HepG2 (cell line): ENCODE results near the gene CHST6. TPM values are rescaled to one million over a fixed set of nuclear protein-coding genes. Genes with fewer than 3 reads are reported as not detected.

Experiments
- ARID3A ChIP-seq: IDR thresholded peaks from 2 replicates; pipeline ENCODE4 v1.6.1; 2012; ENCODE audit warnings: low read depth, low read length, improper control_type of control experiment
- BCL6 ChIP-seq: IDR thresholded peaks from 2 replicates; pipeline ENCODE4 v1.6.1; 2016; ENCODE audit warnings: missing genetic modification reagents, missing compliant biosample characterization
- GATAD2A ChIP-seq: IDR thresholded peaks from 2 replicates; pipeline ENCODE4 v1.6.1; 2016
- HCFC1 ChIP-seq: fragments of 150-350 bp; IDR thresholded peaks from 2 replicates; pipeline ENCODE4 v1.6.1; 2014; ENCODE audit warnings: low read depth, low read length
- HINFP ChIP-seq: sonication (generic); formaldehyde crosslinking; IDR thresholded peaks from 2 replicates; pipeline ENCODE4 v1.4.0; 2020; ENCODE audit warnings: low read depth, mild to moderate bottlenecking, missing genetic modification reagents
- KIAA2018 ChIP-seq: sonication (generic); formaldehyde crosslinking; IDR thresholded peaks from 2 replicates; pipeline ENCODE4 v1.5.0; 2020; ENCODE audit warnings: mild to moderate bottlenecking, missing genetic modification reagents, borderline replicate concordance
- NCOA2 ChIP-seq: sonication (generic); formaldehyde crosslinking; IDR thresholded peaks from 2 replicates; pipeline ENCODE4 v1.8.0; 2022; ENCODE audit warnings: inconsistent platforms
- SAP130 ChIP-seq: IDR thresholded peaks from 2 replicates; pipeline ENCODE4 v1.6.1; 2016; ENCODE audit warnings: low read depth
- THAP11 ChIP-seq: IDR thresholded peaks from 2 replicates; pipeline ENCODE4 v1.6.1; 2016; ENCODE audit warnings: missing biosample characterization, missing genetic modification reagents
- ZBTB33 ChIP-seq: sonication (generic); formaldehyde crosslinking; IDR thresholded peaks from 2 replicates; pipeline ENCODE4 v1.4.0; 2020; ENCODE audit warnings: missing genetic modification reagents
- ZBTB39 ChIP-seq: sonication (generic); formaldehyde crosslinking; IDR thresholded peaks from 2 replicates; pipeline ENCODE4 v1.5.0; 2020; ENCODE audit warnings: missing genetic modification reagents
- ZNF510 ChIP-seq: sonication (generic); formaldehyde crosslinking; IDR thresholded peaks from 2 replicates; pipeline ENCODE4 v1.4.0; 2020; ENCODE audit warnings: low read depth, mild to moderate bottlenecking, missing genetic modification reagents
- polyA plus RNA-seq, 8 experiments: library from polyadenylated mRNA; depleted of rRNA in 3 of 8; stranded (reverse) in 7 of 8; unstranded in 1 of 8; fragments of >200 nt; fragmentation: Illumina TruSeq in 4 of 8; extraction: Trizol in 4 of 8; gene quantifications; 2 replicates each; pipeline versions ENCODE4 v1.2.1 to v1.2.3, GENCODE V29; 2011 to 2016; ENCODE audit warnings: low read depth in 4 of 8, missing spikeins in 1 of 8, mixed read lengths in 1 of 8; ENCODE audit not compliant: insufficient read depth in 1 of 8
- total RNA-seq, 5 experiments: library from RNA; depleted of rRNA; stranded (reverse); fragments of >200 nt; fragmentation: Illumina TruSeq; extraction: Trizol; gene quantifications; 2 replicates each; pipeline ENCODE4 v1.2.3, GENCODE V29; 2016; ENCODE audit warnings: low read depth in 1 of 5

CHST6 gene
- total and polyA plus RNA-seq, 2 of the 13 experiments (the other 11 are each of a cell fraction or from before 2014, with no cell fraction given), result 0.18 to 0.91 TPM

- peak; percentile 94 for TF ChIP-seq ARID3A
- TF ChIP-seq KIAA2018 (CRISPR knock-in tag), result no peak
- TF ChIP-seq ZBTB39, result no peak
- TF ChIP-seq NCOA2 (CRISPR knock-in tag), result peak; percentile 45; the same call in 1 of the 2 replicates
- peak; percentile 64 for TF ChIP-seq THAP11 (CRISPR knock-in tag)
- TF ChIP-seq HINFP (CRISPR knock-in tag), result 0 out of 2 replicates have a peak, but pooled peaks have one; percentile 57
- TF ChIP-seq ZNF510 (CRISPR knock-in tag), result peak; percentile 70; the same call in 1 of the 2 replicates
- TF ChIP-seq SAP130, result peak; percentile 50
- TF ChIP-seq GATAD2A (CRISPR knock-in tag), result peak; percentile 55
- peak; percentile 50; the same call in 1 of the 2 replicates for TF ChIP-seq BCL6 (CRISPR knock-in tag)
- TF ChIP-seq ZBTB33 (CRISPR knock-in tag), result 0 out of 2 replicates have a peak, but pooled peaks have one; percentile 31
- TF ChIP-seq HCFC1, result no peak
Observed at GRCh38 chr16:75471723-75472633, 23.3 kb downstream of the CHST6 start (continued).
